ENCODE results near the gene SLC9A3.

SLC9A3 gene

GRCh38 chr5:428754-429452 lies 95.3 kb downstream of the SLC9A3 start:
- DNase-seq (ENCODE audit: low read depth), result no peak

GRCh38 chr5:428219-428618 lies 96.0 kb downstream of the SLC9A3 start:
- no peak for DNase-seq (ENCODE audit: low read depth)

- DNase-seq (ENCODE audit: low read depth), result no peak
Measured at GRCh38 chr5:427415-428087, 96.7 kb downstream of the SLC9A3 start.

GRCh38 chr5:426392-426976 lies 97.8 kb downstream of the SLC9A3 start:
- DNase-seq (ENCODE audit: low read depth), result no peak

- DNase-seq (ENCODE audit: low read depth), result no peak
Measured at GRCh38 chr5:425714-426113, 98.5 kb downstream of the SLC9A3 start.

- DNase-seq (ENCODE audit: low read depth), result no peak
Measured at GRCh38 chr5:424301-425110, 99.7 kb downstream of the SLC9A3 start.

GRCh38 chr5:423626-424261 lies 100.5 kb downstream of the SLC9A3 start:
- no peak for DNase-seq (ENCODE audit: low read depth)

GRCh38 chr5:423233-423565 lies 101.0 kb downstream of the SLC9A3 start:
- no peak for DNase-seq (ENCODE audit: low read depth)

- no peak for DNase-seq (ENCODE audit: low read depth)
Measured at GRCh38 chr5:422323-423232, 101.7 kb downstream of the SLC9A3 start.

GRCh38 chr5:421901-422300 lies 102.3 kb downstream of the SLC9A3 start:
- no peak for DNase-seq (ENCODE audit: low read depth)

GRCh38 chr5:421287-421880 lies 102.9 kb downstream of the SLC9A3 start:
- no peak for DNase-seq (ENCODE audit: low read depth)

- DNase-seq (ENCODE audit: low read depth), result no peak
Measured at GRCh38 chr5:420632-421286, 103.5 kb downstream of the SLC9A3 start.
